SK-N-MC (cell line): ENCODE data around the gene LIPM.

ENCODE experiments used
- EZH2 ChIP-seq: fragments of 200-600 bp; sonication (generic); IDR thresholded peaks from one replicate; pipeline ENCODE4 v1.6.1; 2017; ENCODE audit warnings: antibody characterized with exemption
- FOXP2 ChIP-seq: optimal IDR thresholded peaks from 2 replicates; pipeline ENCODE3; 2011; ENCODE audit warnings: mild to moderate bottlenecking, moderate library complexity; ENCODE audit not compliant: insufficient read depth; ENCODE audit errors: extremely low read length, control extremely low read depth
- POLR2AphosphoS5 ChIP-seq: IDR thresholded peaks from 2 replicates; pipeline ENCODE4 v1.6.1; 2012; ENCODE audit warnings: mild to moderate bottlenecking, low read depth, low read length, borderline replicate concordance

GRCh38 chr10:88765816-88766215, 36.7 kb upstream of the LIPM start:
- no peak for TF ChIP-seq EZH2
- no peak for TF ChIP-seq POLR2AphosphoS5
- TF ChIP-seq FOXP2, result no peak
